Measurements from ENCODE around the gene ZDHHC17.
"Not testable (repeated sequence)": the region's sequence is repeated elsewhere in the genome, so short reads cannot be mapped to it uniquely, and the experiment has no call there.

Gene ZDHHC17

DNA sequence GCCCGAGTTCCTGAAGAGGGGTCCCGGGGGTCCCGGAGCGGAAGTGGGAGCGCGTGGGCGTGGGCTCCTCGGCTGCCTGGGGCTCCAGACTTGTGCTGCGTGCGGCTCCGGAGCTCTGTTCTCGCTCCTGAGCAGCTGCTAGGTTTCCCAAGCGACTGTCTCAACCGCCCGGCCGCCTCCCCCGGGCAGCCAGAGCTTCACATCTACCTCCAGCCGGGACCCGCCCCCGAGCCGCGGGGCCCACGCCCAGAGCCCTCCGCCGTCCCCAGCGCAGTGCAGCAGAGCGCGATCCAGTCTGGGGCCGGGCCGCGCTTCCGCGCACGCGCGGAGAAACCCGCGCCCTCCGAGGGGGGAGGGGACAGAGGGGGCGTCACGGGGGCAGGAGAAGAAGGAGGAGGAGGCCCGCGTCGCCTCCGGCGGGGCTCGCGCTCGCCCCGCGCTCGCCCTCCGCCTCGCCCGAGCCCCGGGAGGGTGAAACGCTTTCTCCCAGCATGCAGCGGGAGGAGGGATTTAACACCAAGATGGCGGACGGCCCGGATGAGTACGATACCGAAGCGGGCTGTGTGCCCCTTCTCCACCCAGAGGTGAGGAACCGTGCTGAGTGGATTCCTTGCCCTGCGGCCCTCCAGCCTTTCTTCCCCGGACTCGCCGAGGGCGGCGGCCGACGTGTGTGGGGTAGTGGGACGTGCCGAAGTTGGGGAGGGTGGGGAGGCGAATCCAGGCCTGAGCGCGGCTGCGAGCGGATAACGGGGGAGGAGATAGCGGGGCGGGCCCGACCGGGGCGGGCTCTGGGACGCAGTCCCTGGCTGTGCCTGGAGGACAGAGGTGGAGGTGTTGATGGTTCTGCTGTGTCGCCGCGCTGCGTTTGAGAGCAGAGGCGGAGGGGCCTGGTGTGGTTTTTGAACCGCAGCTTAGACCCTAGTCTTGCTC, at the start of gene ZDHHC17:
ZDHHC17 (plus strand) TSS at position 370 of the 930 bp plus-strand sequence; CDS start at position 492, 122 bp downstream.
- DNase-seq, result peak; percentile 94

- no peak for DNase-seq
These were observed 49.5 kb upstream of the ZDHHC17 start for GRCh38 chr12:76714415-76714814.

DNA sequence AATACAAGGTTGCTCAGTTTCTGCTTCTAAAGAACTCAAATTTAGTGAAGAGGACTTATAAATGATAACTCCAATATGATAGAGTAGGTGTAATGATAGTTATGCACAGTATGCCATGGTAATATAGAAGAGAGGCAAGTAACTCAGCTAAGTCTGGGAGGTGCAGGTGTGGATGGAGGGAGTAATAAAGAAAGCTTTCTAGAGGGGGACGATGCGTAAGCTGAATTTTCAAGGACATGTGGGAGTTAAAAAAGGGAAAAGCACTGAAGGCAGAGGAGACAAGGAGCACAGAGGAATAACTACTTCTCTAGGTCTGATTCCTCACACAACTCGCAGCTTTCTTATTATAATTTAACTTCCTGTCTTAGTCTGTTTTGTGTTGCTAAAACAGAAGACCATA, 49.1 kb upstream of the ZDHHC17 start:
- DNase-seq, result no peak

GRCh38 chr12:76715332-76715731, 48.6 kb upstream of the ZDHHC17 start:
- DNase-seq, result no peak

- no peak for DNase-seq
These were observed 46.6 kb upstream of the ZDHHC17 start for GRCh38 chr12:76717314-76717713.

DNA sequence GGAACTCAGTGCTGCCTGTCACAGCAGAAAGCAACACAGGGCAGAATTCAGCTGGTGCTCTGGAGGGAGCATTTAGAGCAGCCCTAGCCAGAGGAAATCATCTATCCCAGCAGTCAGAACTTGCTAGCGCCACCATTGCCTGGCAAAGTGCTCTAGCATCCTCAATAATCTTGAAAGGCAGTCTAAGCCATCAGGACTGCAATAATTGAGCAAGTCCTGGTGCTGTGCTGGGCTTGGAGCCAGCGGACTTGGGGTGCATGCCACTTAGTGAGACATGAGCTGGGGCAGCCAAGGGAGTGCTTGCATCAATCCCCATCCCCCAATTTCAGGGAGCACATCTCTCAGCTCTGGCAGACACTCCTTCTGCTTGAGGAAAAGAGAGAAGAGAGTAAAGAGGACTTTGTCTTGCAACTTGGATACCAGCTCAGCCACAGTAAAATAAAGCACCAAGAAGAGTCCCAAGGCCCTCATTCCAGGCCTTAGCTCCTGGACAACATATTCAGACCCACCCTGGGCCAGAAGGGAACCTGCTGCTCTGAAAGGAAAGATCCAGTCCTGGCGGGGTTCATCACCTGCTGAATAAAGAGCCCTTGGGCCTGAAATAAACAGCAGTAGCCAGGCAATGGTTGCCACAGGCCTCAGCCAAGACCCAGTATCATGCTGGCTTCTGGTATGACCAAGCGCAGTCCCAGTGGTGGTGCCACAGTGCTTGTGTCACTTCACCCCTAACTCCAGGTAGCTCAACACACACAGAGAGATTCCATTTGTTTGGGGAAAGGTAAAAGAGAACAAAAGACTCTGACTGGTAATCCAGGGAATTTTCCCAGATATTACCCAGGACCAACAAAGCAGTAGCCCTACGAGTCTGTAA, 44.5 kb upstream of the ZDHHC17 start:
- DNase-seq, result no peak

DNA sequence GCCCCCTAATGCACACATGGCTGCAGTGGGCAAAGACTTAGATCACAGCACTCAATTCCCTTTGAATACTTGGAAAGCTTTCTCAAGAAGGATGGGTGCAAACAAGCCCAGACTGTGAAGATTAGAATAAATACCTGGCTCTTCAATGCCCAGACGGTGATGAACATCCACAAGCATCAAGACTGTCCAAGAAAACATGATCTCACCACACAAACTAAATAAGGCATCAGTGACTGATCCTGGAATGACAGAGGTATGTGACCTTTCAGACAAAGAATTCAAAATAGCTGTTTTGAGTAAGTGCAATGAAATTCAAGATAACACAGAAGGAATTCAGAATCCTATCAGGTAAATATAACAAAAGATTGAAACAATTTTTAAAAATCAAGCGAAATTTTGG, 43.8 kb upstream of the ZDHHC17 start:
- DNase-seq, result no peak

DNA sequence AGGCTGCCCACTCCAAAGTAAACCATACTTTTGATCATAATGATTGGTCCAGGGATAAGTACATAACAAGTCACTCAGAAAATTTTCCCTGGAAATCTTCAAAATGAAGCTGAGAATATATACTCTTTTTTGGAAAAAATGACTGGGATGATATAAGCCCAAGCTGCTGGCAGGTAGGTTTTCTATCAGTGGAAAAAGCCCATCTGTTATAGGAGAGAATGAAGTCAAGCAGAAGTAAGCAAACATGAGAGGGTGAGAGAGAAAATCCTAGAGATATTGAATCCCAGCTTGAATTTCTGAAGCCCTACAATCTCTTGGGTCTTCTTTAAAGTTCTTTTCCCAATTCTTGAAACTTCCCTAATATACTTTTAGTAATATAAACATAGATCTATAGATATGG, 37.3 kb upstream of the ZDHHC17 start:
- DNase-seq, result no peak

DNA sequence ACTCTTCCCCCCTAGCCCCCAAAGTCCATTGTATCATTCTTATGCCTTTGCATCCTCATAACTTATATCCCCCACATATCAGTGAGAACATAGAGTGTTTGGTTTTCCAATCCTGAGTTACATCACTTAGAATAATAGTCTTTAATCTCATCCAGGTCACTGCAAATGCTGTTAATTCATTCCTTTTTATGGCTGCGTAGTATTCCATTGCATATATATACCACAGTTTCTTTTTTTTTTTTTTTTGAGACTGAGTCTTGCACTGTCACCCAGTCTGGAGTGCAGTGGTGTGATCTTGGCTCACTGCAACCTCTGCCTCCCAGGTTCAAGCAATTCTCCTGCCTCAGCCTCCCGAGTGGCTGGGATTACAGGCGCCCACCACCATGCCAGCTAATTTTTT, 31.7 kb upstream of the ZDHHC17 start:
- DNase-seq, result not testable (repeated sequence)

GRCh38 chr12:76737689-76738088, 26.2 kb upstream of the ZDHHC17 start:
- DNase-seq, result not testable (repeated sequence)

GRCh38 chr12:76738824-76739579, 24.9 kb upstream of the ZDHHC17 start:
- no peak for DNase-seq

GRCh38 chr12:76739896-76740295, 24.0 kb upstream of the ZDHHC17 start:
- no peak for DNase-seq

GRCh38 chr12:76740501-76740900, 23.4 kb upstream of the ZDHHC17 start:
- DNase-seq, result no peak

DNA sequence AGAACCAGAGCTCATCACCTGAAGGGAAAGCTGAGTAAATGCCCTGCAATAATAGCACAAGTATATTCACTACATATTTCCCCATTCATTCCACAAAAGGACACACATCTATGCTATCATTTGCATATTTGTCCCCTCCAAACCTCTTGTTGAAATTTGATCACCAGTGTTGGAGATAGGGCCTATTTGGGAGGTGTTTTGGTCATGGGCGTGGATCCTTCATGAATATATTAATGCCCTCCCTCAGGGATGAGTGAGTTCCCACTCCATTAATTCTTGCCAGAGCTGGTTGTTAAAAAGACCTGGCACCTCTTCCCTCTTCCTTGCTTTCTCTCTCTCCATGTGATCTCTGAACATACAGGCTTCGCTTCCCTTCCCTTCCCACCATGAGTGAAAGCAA, 18.6 kb upstream of the ZDHHC17 start:
- no peak for DNase-seq

GRCh38 chr12:76746516-76746915, 17.4 kb upstream of the ZDHHC17 start:
- no peak for DNase-seq

DNA sequence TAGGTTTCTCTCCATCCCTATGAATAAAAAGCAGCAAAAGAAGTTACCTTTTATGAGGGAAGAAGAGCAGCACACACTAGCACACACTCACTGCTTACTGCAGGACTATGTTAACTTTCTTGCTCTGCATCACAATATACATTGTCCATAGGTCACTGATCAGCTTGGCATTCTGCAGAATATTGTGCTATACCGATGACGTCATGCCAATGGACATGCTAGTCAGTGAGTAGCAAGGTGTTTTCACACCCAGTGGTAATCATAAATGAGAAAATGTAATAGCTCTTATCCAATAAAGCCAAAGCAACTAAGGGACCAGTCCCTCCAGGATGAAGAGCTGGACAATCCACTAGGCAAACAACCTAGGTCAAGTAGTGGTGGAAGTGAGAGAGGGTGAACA, 16.7 kb upstream of the ZDHHC17 start:
- no peak for DNase-seq

DNA sequence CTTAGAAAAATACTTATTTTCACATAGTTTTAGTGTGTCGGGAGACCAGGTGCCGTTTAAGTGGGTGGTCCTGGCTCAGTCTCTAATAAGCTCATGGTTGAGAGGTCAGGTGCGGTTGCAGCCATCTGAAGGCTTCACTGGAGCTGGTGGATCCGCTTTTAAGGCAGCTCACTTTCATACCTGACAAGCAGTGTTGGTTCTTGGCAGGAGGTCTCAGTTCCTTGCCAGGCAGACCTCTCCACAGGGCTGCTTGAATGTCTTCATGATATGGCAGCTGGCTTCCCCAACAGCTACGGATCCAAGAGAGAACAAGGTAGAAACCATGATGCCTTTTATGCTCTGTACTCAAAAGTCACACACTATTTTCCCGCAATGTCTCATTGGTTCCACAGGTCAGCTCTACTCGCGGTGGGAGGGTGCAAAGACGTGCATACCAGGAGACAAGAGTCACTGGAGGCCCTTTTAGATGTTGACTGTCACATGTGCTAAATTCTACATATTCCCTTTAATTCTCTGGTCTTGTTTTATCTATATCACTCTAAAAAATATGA, 8.0 kb upstream of the ZDHHC17 start:
- DNase-seq, result no peak

DNA sequence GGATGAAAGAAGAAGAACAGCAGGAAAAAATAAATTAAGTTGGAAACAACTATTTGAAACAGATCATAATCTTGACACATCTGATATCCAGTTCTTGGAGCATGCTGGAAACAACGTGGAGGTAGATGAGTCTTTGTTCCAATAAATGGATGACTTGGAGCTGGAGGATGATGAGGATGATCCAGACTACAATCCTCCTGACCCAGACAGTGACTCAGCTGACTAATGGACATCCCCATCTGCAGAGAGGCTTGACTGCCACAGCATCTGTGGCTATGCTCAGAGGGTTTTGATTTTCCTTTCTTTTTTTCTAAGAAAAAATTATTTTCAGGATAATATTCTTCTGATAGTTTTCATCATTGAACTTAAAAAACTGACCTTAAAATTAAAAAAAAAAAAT, 6.2 kb upstream of the ZDHHC17 start:
- no peak for DNase-seq

- DNase-seq, result no peak
These were observed 1.3 kb upstream of the ZDHHC17 start for GRCh38 chr12:76762601-76762980.

- no peak for DNase-seq
These were observed 941 bp downstream of the ZDHHC17 start for GRCh38 chr12:76764856-76765255.

DNA sequence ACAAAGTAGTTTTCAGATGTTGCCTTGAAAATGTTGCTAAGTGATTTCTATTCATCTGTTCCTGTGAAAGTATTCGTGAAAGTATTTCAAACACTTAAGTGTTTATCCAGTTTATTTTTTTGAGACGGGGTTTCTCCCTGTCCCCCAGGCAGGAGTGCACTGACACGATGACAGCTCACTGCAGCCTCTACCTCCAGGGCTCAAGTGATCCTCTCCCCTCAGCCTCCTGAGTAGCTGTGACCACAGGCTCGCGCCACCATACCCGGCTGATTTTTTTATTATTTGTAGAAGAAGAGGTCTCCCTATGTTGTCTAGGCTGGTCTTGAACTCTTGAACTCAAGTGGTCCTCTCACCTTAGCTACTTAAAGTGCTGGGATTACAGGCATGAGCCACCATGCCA, 1.7 kb downstream of the ZDHHC17 start:
- no peak for DNase-seq

- DNase-seq, result no peak
These were observed 2.2 kb downstream of the ZDHHC17 start for GRCh38 chr12:76766161-76766560.

- DNase-seq, result no peak
These were observed 4.7 kb downstream of the ZDHHC17 start for GRCh38 chr12:76768576-76768975.

All from GDM1 (cell line).